ENCODE measurements around the gene DHODH. TPM values are rescaled to one million over a fixed set of nuclear protein-coding genes. Genes with fewer than 3 reads are reported as not detected.

The DHODH gene
- total RNA-seq, 1 experiment from 2014 or later = 23.0 TPM

GRCh38 chr16:72043539-72043938 is 35.0 kb downstream of the DHODH start:
- Histone ChIP-seq H3K27me3 (replicated peaks; ENCODE audit: control insufficient read depth, insufficient read depth, low read length) (no peaks in the 10 kb centered on the region), H3K4me1 (no peaks in the 10 kb centered on the region), H3K9me3 (no peaks in the 10 kb centered on the region), H3K36me3 (ENCODE audit: control insufficient read depth, insufficient read depth, low read length) (no peaks in the 10 kb centered on the region), H3K4me3 (ENCODE audit: low read depth, low read length) (no peak overlapping the region)
- DNase-seq = no peak
- H3K9me3 Mint-ChIP-seq (ENCODE audit: unreplicated experiment) = peaks cover under 1% of the 10 kb centered on the region
- POLR2A ChIA-PET = no interaction called here
- TF ChIP-seq, protein P1, sequence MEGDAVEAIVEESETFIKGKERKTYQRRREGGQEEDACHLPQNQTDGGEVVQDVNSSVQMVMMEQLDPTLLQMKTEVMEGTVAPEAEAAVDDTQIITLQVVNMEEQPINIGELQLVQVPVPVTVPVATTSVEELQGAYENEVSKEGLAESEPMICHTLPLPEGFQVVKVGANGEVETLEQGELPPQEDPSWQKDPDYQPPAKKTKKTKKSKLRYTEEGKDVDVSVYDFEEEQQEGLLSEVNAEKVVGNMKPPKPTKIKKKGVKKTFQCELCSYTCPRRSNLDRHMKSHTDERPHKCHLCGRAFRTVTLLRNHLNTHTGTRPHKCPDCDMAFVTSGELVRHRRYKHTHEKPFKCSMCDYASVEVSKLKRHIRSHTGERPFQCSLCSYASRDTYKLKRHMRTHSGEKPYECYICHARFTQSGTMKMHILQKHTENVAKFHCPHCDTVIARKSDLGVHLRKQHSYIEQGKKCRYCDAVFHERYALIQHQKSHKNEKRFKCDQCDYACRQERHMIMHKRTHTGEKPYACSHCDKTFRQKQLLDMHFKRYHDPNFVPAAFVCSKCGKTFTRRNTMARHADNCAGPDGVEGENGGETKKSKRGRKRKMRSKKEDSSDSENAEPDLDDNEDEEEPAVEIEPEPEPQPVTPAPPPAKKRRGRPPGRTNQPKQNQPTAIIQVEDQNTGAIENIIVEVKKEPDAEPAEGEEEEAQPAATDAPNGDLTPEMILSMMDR (IDR thresholded peaks at IDR 0.05; ENCODE audit: insufficient read depth in 1 of 2, low read depth in 1 of 2, low read length in 1 of 2, severe bottlenecking in 1 of 2, unreplicated experiment in 1 of 2) = no peak
- no peaks in the 10 kb centered on the region for H3K36me3 Mint-ChIP-seq (ENCODE audit: insufficient read depth, unreplicated experiment)
- BruUV-seq (replicated peaks) = no TSS peak
- intact Hi-C loops (cut with micrococcal nuclease; ENCODE audit: unreplicated experiment) = no loop called here
- no peak overlapping the region for H3K4me3 Mint-ChIP-seq (ENCODE audit: unreplicated experiment)
- no peak overlapping the region for H3K27ac Mint-ChIP-seq (ENCODE audit: unreplicated experiment)
- no peaks in the 10 kb centered on the region for H3K4me1 Mint-ChIP-seq (ENCODE audit: low read depth, unreplicated experiment)
- CTCF ChIA-PET = no interaction called here
- H3K27me3 Mint-ChIP-seq (ENCODE audit: insufficient read depth, unreplicated experiment) = peaks cover 4% of the 10 kb centered on the region

GRCh38 chr16:72044296-72044695 is 35.8 kb downstream of the DHODH start:
- POLR2A ChIA-PET = no interaction called here
- no TSS peak for BruUV-seq (replicated peaks)
- H3K4me1 Mint-ChIP-seq (ENCODE audit: low read depth, unreplicated experiment) = no peaks in the 10 kb centered on the region
- H3K9me3 Mint-ChIP-seq (ENCODE audit: unreplicated experiment) = peaks cover 8% of the 10 kb centered on the region
- H3K9me3 ChIP-seq = peaks cover 6% of the 10 kb centered on the region; the same call in 1 of the 2 replicates
- no peak for DNase-seq
- H3K36me3 Mint-ChIP-seq (ENCODE audit: insufficient read depth, unreplicated experiment) = no peaks in the 10 kb centered on the region
- no peaks in the 10 kb centered on the region for H3K27me3 ChIP-seq (replicated peaks; ENCODE audit: control insufficient read depth, insufficient read depth, low read length)
- no peak overlapping the region for H3K4me3 ChIP-seq (ENCODE audit: low read depth, low read length)
- CTCF ChIA-PET = no interaction called here
- peaks cover 4% of the 10 kb centered on the region for H3K27me3 Mint-ChIP-seq (ENCODE audit: insufficient read depth, unreplicated experiment)
- intact Hi-C loops (cut with micrococcal nuclease; ENCODE audit: unreplicated experiment) = no loop called here
- no peak overlapping the region for H3K27ac Mint-ChIP-seq (ENCODE audit: unreplicated experiment)
- H3K4me1 ChIP-seq = no peaks in the 10 kb centered on the region
- H3K36me3 ChIP-seq (ENCODE audit: control insufficient read depth, insufficient read depth, low read length) = no peaks in the 10 kb centered on the region
- TF ChIP-seq, protein P1 (IDR thresholded peaks at IDR 0.05; ENCODE audit: insufficient read depth in 1 of 2, low read depth in 1 of 2, low read length in 1 of 2, severe bottlenecking in 1 of 2, unreplicated experiment in 1 of 2) = no peak
- H3K4me3 Mint-ChIP-seq (ENCODE audit: unreplicated experiment) = no peak overlapping the region

- Mint-ChIP-seq H3K4me1 (ENCODE audit: low read depth, unreplicated experiment) (no peaks in the 10 kb centered on the region), H3K36me3 (ENCODE audit: insufficient read depth, unreplicated experiment) (no peaks in the 10 kb centered on the region), H3K4me3 (ENCODE audit: unreplicated experiment) (no peak overlapping the region), H3K9me3 (ENCODE audit: unreplicated experiment) (peaks cover 14% of the 10 kb centered on the region), H3K27me3 (ENCODE audit: insufficient read depth, unreplicated experiment) (peaks cover 4% of the 10 kb centered on the region), H3K27ac (ENCODE audit: unreplicated experiment) (no peak overlapping the region)
- intact Hi-C loops (cut with micrococcal nuclease; ENCODE audit: unreplicated experiment) = no loop called here
- H3K27me3 ChIP-seq (replicated peaks; ENCODE audit: control insufficient read depth, insufficient read depth, low read length) = no peaks in the 10 kb centered on the region
- POLR2A ChIA-PET = no interaction called here
- no peak for DNase-seq
- TF ChIP-seq, protein P1 (IDR thresholded peaks at IDR 0.05; ENCODE audit: insufficient read depth in 1 of 2, low read depth in 1 of 2, low read length in 1 of 2, severe bottlenecking in 1 of 2, unreplicated experiment in 1 of 2) = no peak
- H3K4me3 ChIP-seq (ENCODE audit: low read depth, low read length) = no peak overlapping the region
- no peaks in the 10 kb centered on the region for H3K36me3 ChIP-seq (ENCODE audit: control insufficient read depth, insufficient read depth, low read length)
- CTCF ChIA-PET = no interaction called here
- no TSS peak for BruUV-seq (replicated peaks)
- peaks cover 6% of the 10 kb centered on the region; the same call in 1 of the 2 replicates for H3K9me3 ChIP-seq
- no peaks in the 10 kb centered on the region for H3K4me1 ChIP-seq
These were observed 36.3 kb downstream of the DHODH start for GRCh38 chr16:72044825-72045359.

All from Caco-2 (cell line).